ENCODE data around the gene PAM. TPM values are rescaled to one million over a fixed set of nuclear protein-coding genes. Genes with fewer than 3 reads are reported as not detected.

PAM gene
- total RNA-seq, 6 experiments from 2014 or later: 164 to 266 (median 182) TPM

- Mint-ChIP-seq H3K27me3 (ENCODE audit: insufficient read depth) (no peaks in the 10 kb centered on the region), H3K36me3 (ENCODE audit: low read depth) (no peaks in the 10 kb centered on the region), H3K27ac (no peak overlapping the region), H3K4me3 (no peak overlapping the region), H3K9me3 (no peaks in the 10 kb centered on the region), H3K4me1 (ENCODE audit: low read depth) (peaks cover 33% of the 10 kb centered on the region)
- TF ChIP-seq, protein P1, sequence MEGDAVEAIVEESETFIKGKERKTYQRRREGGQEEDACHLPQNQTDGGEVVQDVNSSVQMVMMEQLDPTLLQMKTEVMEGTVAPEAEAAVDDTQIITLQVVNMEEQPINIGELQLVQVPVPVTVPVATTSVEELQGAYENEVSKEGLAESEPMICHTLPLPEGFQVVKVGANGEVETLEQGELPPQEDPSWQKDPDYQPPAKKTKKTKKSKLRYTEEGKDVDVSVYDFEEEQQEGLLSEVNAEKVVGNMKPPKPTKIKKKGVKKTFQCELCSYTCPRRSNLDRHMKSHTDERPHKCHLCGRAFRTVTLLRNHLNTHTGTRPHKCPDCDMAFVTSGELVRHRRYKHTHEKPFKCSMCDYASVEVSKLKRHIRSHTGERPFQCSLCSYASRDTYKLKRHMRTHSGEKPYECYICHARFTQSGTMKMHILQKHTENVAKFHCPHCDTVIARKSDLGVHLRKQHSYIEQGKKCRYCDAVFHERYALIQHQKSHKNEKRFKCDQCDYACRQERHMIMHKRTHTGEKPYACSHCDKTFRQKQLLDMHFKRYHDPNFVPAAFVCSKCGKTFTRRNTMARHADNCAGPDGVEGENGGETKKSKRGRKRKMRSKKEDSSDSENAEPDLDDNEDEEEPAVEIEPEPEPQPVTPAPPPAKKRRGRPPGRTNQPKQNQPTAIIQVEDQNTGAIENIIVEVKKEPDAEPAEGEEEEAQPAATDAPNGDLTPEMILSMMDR (IDR thresholded peaks at IDR 0.05): no peak
- DNase-seq: no peak
Measured at GRCh38 chr5:102818934-102819333, 63.8 kb downstream of the PAM start.

DNA sequence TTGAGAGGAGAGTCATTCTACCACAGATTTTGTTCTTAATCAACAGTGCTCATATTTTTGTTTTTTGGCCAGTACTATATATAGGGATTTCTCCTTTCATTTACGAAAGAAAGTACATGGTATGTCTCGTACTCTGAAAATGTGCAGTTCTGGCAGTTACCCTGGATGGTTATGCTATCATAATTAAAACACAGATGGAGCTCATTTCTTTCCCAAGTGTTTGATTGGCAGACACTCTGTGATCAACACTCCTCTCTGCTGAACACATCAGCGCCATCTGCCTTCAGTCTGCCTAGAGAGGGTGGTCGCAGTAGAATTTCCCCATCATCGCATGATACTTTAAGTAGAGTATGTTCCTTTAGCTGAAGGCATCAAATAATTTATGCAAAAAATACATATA is 64.5 kb downstream of the PAM start:
- Mint-ChIP-seq H3K4me3 (no peak overlapping the region), H3K27me3 (ENCODE audit: insufficient read depth) (no peaks in the 10 kb centered on the region), H3K36me3 (ENCODE audit: low read depth) (no peaks in the 10 kb centered on the region), H3K4me1 (ENCODE audit: low read depth) (peaks cover 34% of the 10 kb centered on the region), H3K27ac (no peak overlapping the region), H3K9me3 (no peaks in the 10 kb centered on the region)
- no peak for DNase-seq
- TF ChIP-seq, protein P1 (IDR thresholded peaks at IDR 0.05): no peak

DNA sequence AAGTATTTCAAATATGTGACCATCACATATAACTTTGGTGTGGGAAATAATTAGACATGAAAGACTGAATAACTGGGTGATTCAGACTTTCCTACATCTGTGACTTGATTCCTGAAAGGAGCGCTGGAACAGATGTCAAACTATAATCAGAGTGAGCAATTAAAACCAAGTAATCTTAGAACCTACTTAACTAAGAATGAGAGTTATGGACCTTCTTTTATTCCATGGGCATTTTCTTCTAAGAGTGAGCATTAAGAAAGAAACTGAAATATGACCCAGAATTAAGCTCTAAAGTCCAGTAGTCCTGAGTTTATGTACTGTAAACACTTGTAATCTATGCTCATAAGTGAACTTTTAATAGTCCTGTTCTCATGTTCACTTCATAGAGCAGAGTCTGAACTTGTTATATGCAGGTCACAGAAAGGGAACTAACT is 68.4 kb downstream of the PAM start:
- no peak overlapping the region for H3K4me3 Mint-ChIP-seq
- peak; percentile 53 for DNase-seq
- H3K36me3 Mint-ChIP-seq (ENCODE audit: low read depth): no peaks in the 10 kb centered on the region
- H3K27ac Mint-ChIP-seq: peak overlapping the region; percentile 54
- TF ChIP-seq, protein P1 (IDR thresholded peaks at IDR 0.05): no peak
- H3K4me1 Mint-ChIP-seq (ENCODE audit: low read depth): peaks cover 29% of the 10 kb centered on the region
- H3K9me3 Mint-ChIP-seq: no peaks in the 10 kb centered on the region
- no peaks in the 10 kb centered on the region for H3K27me3 Mint-ChIP-seq (ENCODE audit: insufficient read depth)

- Mint-ChIP-seq H3K36me3 (ENCODE audit: low read depth) (no peaks in the 10 kb centered on the region), H3K27ac (no peak overlapping the region), H3K9me3 (no peaks in the 10 kb centered on the region), H3K4me1 (ENCODE audit: low read depth) (peaks cover 29% of the 10 kb centered on the region), H3K4me3 (no peak overlapping the region), H3K27me3 (ENCODE audit: insufficient read depth) (no peaks in the 10 kb centered on the region)
- DNase-seq: no peak
- TF ChIP-seq, protein P1 (IDR thresholded peaks at IDR 0.05): no peak
Measured at GRCh38 chr5:102826629-102827028, 71.5 kb downstream of the PAM start.

GRCh38 chr5:102830241-102830640 is 75.1 kb downstream of the PAM start:
- TF ChIP-seq, protein P1 (IDR thresholded peaks at IDR 0.05): no peak
- H3K9me3 Mint-ChIP-seq: no peaks in the 10 kb centered on the region
- no peaks in the 10 kb centered on the region for H3K36me3 Mint-ChIP-seq (ENCODE audit: low read depth)
- peaks cover 8% of the 10 kb centered on the region; the same call in 1 of the 2 replicates for H3K4me1 Mint-ChIP-seq (ENCODE audit: low read depth)
- H3K27me3 Mint-ChIP-seq (ENCODE audit: insufficient read depth): no peaks in the 10 kb centered on the region
- H3K4me3 Mint-ChIP-seq: no peak overlapping the region
- no peak overlapping the region for H3K27ac Mint-ChIP-seq
- DNase-seq: no peak

DNA sequence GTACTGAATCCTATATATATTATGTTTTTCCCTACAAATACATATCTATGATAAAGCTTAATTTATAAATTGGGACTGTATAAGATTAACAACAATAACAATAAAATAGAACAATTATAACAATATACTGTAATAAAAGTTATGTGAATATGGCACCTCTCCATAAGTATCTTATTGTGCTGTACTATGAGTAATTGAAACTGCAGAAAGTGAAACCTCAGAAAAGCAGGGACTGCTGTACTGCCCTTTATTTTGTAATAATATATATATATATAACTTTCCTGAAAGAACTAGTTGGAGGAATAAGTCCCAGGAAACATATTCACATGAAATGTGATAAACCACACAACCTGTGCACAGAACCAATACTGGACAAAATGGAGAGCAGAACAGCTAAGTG is 77.3 kb downstream of the PAM start:
- H3K27me3 Mint-ChIP-seq (ENCODE audit: insufficient read depth): no peaks in the 10 kb centered on the region; the same call in 1 of the 2 replicates
- H3K9me3 Mint-ChIP-seq: no peaks in the 10 kb centered on the region
- H3K36me3 Mint-ChIP-seq (ENCODE audit: low read depth): no peaks in the 10 kb centered on the region
- no peak overlapping the region for H3K4me3 Mint-ChIP-seq
- no peak overlapping the region for H3K27ac Mint-ChIP-seq
- no peak for DNase-seq
- no peaks in the 10 kb centered on the region for H3K4me1 Mint-ChIP-seq (ENCODE audit: low read depth)
- TF ChIP-seq, protein P1 (IDR thresholded peaks at IDR 0.05): no peak
